ENCODE measurements around the gene NAT10. TPM values are rescaled to one million over a fixed set of nuclear protein-coding genes. Genes with fewer than 3 reads are reported as not detected.

NAT10 gene
- total and polyA plus RNA-seq, 3 donors from 2014 or later = 47.7 to 50.5 (median 49.9) TPM

GRCh38 chr11:34072041-34072440, 33.4 kb upstream of the NAT10 start:
- H3K27me3 ChIP-seq = no peaks in the 10 kb centered on the region
- peaks cover 22% of the 10 kb centered on the region for H3K4me1 ChIP-seq
- no peak overlapping the region for H3K27ac ChIP-seq
- no peak for TF ChIP-seq POLR2A (IDR thresholded peaks at IDR 0.05)
- TF ChIP-seq, protein P1, sequence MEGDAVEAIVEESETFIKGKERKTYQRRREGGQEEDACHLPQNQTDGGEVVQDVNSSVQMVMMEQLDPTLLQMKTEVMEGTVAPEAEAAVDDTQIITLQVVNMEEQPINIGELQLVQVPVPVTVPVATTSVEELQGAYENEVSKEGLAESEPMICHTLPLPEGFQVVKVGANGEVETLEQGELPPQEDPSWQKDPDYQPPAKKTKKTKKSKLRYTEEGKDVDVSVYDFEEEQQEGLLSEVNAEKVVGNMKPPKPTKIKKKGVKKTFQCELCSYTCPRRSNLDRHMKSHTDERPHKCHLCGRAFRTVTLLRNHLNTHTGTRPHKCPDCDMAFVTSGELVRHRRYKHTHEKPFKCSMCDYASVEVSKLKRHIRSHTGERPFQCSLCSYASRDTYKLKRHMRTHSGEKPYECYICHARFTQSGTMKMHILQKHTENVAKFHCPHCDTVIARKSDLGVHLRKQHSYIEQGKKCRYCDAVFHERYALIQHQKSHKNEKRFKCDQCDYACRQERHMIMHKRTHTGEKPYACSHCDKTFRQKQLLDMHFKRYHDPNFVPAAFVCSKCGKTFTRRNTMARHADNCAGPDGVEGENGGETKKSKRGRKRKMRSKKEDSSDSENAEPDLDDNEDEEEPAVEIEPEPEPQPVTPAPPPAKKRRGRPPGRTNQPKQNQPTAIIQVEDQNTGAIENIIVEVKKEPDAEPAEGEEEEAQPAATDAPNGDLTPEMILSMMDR (IDR thresholded peaks at IDR 0.05) = no peak
- intact Hi-C loops (cut with DNase I; ENCODE audit: low total_unique reads) = no loop called here
- no peak for DNase-seq
- H3K9me3 ChIP-seq = no peaks in the 10 kb centered on the region
- no peaks in the 10 kb centered on the region for H3K36me3 ChIP-seq (ENCODE audit: low read depth, missing control alignments)
- no peak overlapping the region for H3K4me3 ChIP-seq
- WGBS, 2 donors = 66 to 74% methylated on average over 3 of the region's 3 CpGs

- Histone ChIP-seq H3K4me1 (peaks cover 21% of the 10 kb centered on the region), H3K9me3 (no peaks in the 10 kb centered on the region), H3K36me3 (ENCODE audit: low read depth, missing control alignments) (no peaks in the 10 kb centered on the region), H3K4me3 (no peak overlapping the region), H3K27ac (no peak overlapping the region), H3K27me3 (no peaks in the 10 kb centered on the region)
- 79 to 82% methylated on average over 2 of the region's 2 CpGs for WGBS, 2 donors
- DNase-seq = no peak
- intact Hi-C loops (cut with DNase I; ENCODE audit: low total_unique reads) = no loop called here
- TF ChIP-seq, protein P1 (IDR thresholded peaks at IDR 0.05) = no peak
- no peak for TF ChIP-seq POLR2A (IDR thresholded peaks at IDR 0.05)
Measured at GRCh38 chr11:34072832-34073231, 32.6 kb upstream of the NAT10 start.

DNA sequence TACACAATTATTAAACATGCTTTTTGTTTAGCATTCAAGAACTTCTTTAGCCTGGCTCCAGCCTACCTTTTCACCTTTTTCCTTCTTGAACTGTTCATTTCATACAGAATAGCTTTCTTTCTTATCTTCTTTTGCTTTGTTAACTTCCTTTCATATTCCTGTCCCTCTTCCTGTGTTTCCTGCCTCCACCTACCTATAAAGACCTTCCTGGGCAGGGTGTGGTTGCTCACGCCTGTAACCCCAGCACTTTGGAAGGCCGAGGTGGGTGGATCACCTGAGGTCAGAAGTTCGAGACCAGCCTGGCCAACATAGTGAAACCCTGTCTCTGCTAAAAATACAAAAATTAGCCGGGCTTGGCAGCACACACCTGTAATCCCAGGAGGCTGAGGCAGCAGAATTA, 31.0 kb upstream of the NAT10 start:
- Histone ChIP-seq H3K27me3 (no peaks in the 10 kb centered on the region), H3K4me1 (peaks cover 5% of the 10 kb centered on the region), H3K36me3 (ENCODE audit: low read depth, missing control alignments) (no peaks in the 10 kb centered on the region), H3K9me3 (no peaks in the 10 kb centered on the region), H3K27ac (no peak overlapping the region), H3K4me3 (no peak overlapping the region)
- 69 to 86% methylated on average over 2 to 4 of the region's 4 CpGs for WGBS, 2 donors
- DNase-seq = no peak
- TF ChIP-seq, protein P1 (IDR thresholded peaks at IDR 0.05) = no peak
- TF ChIP-seq POLR2A (IDR thresholded peaks at IDR 0.05) = no peak
- intact Hi-C loops (cut with DNase I; ENCODE audit: low total_unique reads) = no loop called here

GRCh38 chr11:34075178-34075820, 30.1 kb upstream of the NAT10 start:
- intact Hi-C loops (cut with DNase I; ENCODE audit: low total_unique reads) = no loop called here
- WGBS, 2 donors = 54 to 58% methylated on average over 2 of the region's 2 CpGs
- Histone ChIP-seq H3K27ac (no peak overlapping the region), H3K4me1 (peaks cover 2% of the 10 kb centered on the region), H3K9me3 (no peaks in the 10 kb centered on the region), H3K36me3 (ENCODE audit: low read depth, missing control alignments) (no peaks in the 10 kb centered on the region), H3K27me3 (no peaks in the 10 kb centered on the region), H3K4me3 (no peak overlapping the region)
- no peak for TF ChIP-seq POLR2A (IDR thresholded peaks at IDR 0.05)
- TF ChIP-seq, protein P1 (IDR thresholded peaks at IDR 0.05) = no peak
- no peak for DNase-seq

DNA sequence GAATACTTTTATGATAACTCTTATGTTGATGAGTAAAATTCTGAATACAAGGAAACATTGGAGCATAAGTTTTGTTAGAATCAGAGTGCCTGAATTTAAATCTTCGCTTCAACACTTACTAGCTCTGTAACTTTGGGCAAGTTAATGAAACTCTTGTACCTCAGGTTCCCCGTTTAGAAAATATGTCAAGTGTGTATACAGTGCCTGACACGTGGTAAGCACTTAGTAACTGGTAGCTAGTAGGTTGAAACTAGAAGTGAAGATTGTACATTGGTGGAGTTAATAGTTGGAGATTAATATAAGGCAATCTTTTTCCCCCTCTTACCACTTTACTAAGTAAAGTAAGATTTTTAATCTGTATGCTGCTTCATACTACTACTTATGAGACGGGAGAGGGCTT, 24.8 kb upstream of the NAT10 start:
- TF ChIP-seq POLR2A (IDR thresholded peaks at IDR 0.05) = no peak
- TF ChIP-seq, protein P1 (IDR thresholded peaks at IDR 0.05) = no peak
- Histone ChIP-seq H3K27ac (no peak overlapping the region), H3K4me1 (no peaks in the 10 kb centered on the region), H3K4me3 (no peak overlapping the region), H3K27me3 (no peaks in the 10 kb centered on the region), H3K9me3 (no peaks in the 10 kb centered on the region), H3K36me3 (ENCODE audit: low read depth, missing control alignments) (peaks cover 5% of the 10 kb centered on the region)
- no peak for DNase-seq
- intact Hi-C loops (cut with DNase I; ENCODE audit: low total_unique reads) = no loop called here
- WGBS, 2 donors = 86 to 89% methylated on average over 4 of the region's 4 CpGs
